Stimulated activated CD8-positive, alpha-beta memory T cell treated with anti-CD3 and anti-CD28 coated beads, Interleukin-4, amount 100 ng/mL, for 48 hours (primary cell): ENCODE data around the gene AKR1C4.
A peak's percentile ranks its signal among the peaks of the same experiment; 100 is the strongest.
"Not testable (repeated sequence)": the region's sequence is repeated elsewhere in the genome, so short reads cannot be mapped to it uniquely, and the experiment has no call there.

Experiments
- DNase-seq: peaks from one replicate; pipeline ENCODE4 v3.0.0-alpha.2; 2020

The AKR1C4 gene

DNA sequence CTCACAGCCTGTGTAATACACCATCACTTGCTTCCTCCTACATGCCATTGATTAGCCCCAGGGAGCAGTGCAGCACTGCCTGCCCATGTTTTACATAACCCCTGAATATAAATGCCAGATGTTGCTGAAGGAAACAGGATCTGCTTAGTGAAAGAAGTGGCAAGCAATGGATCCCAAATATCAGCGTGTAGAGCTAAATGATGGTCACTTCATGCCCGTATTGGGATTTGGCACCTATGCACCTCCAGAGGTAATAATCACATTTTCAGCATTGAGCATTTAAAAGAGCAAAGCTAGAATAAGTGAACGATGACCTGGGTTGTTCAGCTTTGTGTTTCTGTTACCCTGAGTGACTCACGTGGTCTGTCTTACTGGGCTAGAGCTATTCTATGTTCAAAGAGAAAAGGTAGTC, at the start of gene AKR1C4:
AKR1C4 (plus strand) TSS at position 136 of the 412 bp plus-strand sequence; CDS start at position 167, 31 bp downstream.
- no peak for DNase-seq

DNA sequence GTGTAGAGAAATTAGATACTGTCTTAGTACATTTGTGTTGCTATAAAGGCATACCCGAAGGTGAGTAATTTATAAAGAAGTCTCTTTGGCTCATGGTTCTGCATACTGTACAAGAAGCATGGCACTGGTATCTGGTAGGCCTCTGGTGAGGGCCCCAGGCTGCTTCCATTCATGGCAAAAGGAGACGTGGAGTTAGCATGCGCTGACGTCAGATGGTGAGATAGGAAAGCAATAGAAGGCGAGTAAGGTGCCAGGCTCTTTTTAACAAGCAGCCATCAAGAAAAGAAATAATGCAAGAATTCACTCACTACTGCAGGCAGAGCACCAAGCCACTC, 49.8 kb upstream of the AKR1C4 start:
- DNase-seq, result no peak

- no peak for DNase-seq
These were observed 49.2 kb upstream of the AKR1C4 start for GRCh38 chr10:5147255-5147980.

DNA sequence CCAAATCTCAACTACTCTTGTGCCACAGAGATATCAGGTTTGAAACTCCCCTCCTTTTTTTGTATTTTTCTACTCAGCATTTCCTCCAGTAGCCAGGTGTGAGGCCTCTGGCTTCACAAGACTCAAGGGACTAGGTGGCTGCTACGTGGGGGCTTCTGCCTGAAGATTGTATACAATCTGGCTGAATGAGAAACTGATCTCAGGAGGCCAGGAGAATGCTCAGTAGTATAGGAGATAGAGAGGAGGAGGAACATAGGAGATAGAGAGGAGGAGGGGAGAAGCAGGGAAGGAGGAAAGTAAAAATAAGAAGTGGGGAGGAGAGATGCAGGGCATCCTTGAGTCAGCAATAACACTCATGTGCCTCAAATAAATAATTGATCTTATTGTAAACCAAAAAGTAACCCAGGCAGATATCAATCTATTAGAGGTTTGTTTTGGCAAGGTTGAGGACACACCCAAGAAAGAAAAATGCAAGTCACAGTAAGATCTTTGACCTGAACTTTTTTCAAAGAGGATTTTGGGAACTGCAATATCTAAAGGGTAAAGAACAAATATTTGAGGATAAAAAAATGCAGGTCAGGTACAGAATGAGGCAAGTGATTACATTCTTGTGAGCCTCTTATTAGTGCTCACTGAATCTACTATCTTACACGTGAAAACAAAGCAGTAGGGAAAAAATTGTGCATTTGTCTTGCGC, 48.5 kb upstream of the AKR1C4 start:
- no peak for DNase-seq

GRCh38 chr10:5148678-5149032, 48.0 kb upstream of the AKR1C4 start:
- no peak for DNase-seq

DNA sequence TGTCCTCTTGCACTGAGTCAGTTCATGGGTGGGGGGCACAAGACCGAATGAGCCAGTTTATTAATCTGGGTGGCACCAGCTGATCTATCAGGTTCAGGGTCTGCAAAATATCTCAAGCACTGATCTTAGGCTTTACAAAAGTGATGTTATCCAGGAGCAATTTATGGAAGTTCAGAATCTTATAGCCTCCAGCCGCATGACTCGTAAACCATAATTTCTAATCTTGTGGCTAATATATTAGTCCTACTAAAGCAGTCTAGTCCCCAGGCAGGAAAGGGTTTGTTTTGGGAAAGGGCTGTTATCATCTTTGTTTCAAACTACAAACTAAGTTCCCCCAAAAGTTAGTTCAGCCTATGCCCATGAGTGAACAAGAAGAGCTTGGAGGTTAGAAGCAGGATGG, 45.6 kb upstream of the AKR1C4 start:
- no peak for DNase-seq

DNA sequence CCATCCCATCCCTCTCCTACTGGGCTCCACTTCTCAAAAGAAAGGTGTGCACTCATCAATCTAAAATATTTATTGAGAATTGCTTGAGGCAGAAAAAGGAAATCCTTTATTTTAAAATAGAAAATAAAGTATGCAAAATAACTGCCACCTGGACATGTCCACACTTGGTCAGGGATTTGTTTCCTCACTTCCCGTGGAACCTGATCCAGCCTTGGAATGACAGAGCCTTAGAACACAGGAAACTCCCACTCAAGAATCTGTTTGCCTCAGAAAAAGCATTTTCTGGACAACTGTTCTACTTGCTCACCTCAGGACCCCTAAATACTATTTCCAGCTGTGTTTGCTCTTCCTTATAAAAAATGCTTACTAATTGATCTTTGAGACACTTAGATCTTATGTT, 40.7 kb upstream of the AKR1C4 start:
- no peak for DNase-seq

DNA sequence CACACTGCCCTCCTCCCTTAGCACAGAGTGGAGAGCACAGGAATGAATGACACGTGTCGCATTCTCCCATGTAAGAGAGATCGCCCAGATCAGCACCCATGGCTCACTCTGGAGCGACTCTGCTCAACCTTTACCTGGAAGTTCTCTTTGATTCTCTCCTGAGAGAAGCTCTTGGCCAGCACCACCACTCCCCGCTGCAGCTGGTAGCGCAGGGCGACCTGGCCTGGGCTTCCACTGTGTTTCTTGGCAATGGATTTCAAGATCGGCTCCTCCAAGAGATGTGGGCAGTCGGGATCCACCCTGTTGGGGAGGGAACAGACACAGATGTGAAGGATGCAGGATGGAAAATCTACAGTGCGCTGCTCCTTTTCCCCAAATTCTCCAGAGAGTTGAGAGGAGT, 39.1 kb upstream of the AKR1C4 start:
- no peak for DNase-seq

DNA sequence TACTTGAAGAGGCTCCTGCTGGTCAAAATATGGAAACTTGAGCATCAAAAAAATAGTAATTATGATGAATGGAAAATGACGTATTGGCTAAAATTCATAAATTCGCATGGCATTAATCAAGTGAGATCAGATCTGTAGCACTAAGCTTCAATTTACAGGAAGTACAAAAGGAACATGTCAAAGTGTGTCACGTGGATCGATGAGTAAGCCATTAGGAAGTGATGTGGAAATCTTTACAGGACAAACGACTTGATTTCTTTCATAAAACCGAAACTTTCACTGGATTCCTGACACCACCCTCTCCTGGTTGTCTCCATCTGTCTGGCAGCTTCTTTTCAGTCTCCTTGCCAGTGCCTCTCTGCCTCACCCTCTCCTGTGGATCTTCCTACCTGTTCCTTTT, 37.5 kb upstream of the AKR1C4 start:
- DNase-seq, result no peak

DNA sequence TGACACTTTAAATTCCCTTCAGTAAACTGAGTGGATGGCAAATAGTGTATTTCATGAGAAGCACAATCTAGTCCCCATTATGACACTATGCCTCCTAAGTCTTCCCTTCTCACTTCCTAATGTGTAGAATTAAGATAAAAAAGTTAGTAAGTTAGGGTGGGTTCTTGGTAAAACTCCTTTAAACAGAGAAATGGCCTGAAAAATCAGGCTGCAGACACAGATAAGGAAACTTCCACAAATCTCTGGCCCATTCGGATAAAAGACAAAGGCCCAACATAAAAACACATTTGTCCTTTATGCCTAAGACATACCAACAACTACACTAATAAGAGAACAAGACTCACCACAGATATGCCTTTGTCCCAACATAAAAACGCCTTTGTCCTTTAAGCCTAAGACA, 33.1 kb upstream of the AKR1C4 start:
- no peak for DNase-seq

DNA sequence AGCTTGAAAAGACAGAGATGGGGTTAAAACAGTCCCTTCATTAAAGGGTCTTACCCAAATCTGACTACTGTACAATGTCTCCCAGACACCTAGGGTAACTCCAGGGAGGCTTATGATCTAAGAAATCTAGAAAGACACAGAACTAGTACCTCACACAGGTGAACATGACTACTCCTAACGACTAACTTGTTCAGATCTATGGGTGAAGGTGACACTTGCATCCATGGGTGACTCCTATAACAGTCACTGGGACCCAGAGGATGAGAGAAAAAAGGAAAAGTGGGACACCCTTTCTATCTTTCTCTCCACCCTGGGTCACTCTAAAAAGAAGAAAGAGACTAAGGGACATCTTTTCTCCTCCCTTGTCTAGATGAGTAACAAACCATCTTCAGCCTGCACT, 30.9 kb upstream of the AKR1C4 start:
- no peak for DNase-seq

GRCh38 chr10:5168897-5169420, 27.7 kb upstream of the AKR1C4 start:
- DNase-seq, result peak; percentile 48

DNA sequence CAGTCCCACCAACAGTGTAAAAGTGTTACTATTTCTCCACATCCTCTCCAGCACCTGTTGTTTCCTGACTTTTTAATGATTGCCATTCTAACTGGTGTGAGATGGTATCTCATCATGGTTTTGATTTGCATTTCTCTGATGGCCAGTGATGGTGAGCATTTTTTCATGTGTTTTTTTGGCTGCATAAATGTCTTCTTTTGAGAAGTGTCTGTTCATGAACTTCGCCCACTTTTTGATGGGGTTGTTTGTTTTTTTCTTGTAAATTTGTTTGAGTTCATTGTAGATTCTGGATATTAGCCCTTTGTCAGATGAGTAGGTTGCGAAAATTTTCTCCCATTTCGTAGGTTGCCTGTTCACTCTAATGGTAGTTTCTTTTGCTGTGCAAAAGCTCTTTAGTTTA, 21.1 kb upstream of the AKR1C4 start:
- not testable (repeated sequence) for DNase-seq

- not testable (repeated sequence) for DNase-seq
These were observed 16.1 kb upstream of the AKR1C4 start for GRCh38 chr10:5180503-5180902.

GRCh38 chr10:5183923-5184322, 12.7 kb upstream of the AKR1C4 start:
- no peak for DNase-seq

DNA sequence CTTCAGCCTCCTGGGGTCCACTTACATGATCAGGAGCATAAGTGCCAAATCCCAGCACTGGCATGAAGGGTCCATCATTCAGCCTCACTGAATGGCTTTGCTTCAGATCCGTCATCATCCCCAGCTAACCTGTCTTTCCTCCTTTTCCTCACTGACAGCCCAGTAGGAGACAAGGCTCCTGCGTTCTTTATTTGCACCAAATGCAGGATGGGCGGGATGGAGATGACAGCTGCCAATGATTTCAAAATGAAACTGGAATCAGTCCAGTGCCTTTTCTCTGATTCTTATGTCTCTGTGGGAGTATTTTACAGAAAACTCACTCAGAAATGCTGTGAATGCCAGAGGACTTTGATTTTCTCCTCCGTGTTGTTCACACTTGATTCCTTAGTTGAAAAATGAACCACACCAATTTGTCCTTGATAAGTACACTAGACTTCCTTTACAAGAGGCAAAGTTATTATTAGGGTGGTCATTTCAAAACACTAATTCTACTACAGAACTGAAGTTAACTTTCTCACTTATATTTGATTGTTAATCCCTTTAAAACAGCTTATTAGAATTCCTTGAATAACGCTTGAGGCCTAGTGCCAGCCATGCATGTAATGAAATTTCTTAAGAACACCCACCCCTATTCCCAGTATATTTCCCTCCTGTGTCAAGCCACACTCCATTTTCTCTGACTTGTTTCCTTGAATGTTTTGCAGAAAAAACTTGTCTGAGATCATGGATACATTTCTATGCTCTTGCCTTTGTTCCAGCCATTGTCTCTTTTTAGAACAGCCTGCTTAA, 11.5 kb upstream of the AKR1C4 start, which contains the start of gene AKR1C8:
AKR1C8 (minus strand) TSS at position 164 of the 789 bp plus-strand sequence; CDS start at position 118, 46 bp downstream.
- DNase-seq, result no peak

- DNase-seq, result no peak
These were observed 8.8 kb upstream of the AKR1C4 start for GRCh38 chr10:5187867-5188266.

- DNase-seq, result no peak
These were observed 8.3 kb upstream of the AKR1C4 start for GRCh38 chr10:5188358-5188757.

GRCh38 chr10:5194431-5194830, 2.2 kb upstream of the AKR1C4 start:
- no peak for DNase-seq

- no peak for DNase-seq
These were observed 786 bp upstream of the AKR1C4 start for GRCh38 chr10:5195727-5196374.

GRCh38 chr10:5198386-5198785, 1.7 kb downstream of the AKR1C4 start:
- DNase-seq, result no peak

DNA sequence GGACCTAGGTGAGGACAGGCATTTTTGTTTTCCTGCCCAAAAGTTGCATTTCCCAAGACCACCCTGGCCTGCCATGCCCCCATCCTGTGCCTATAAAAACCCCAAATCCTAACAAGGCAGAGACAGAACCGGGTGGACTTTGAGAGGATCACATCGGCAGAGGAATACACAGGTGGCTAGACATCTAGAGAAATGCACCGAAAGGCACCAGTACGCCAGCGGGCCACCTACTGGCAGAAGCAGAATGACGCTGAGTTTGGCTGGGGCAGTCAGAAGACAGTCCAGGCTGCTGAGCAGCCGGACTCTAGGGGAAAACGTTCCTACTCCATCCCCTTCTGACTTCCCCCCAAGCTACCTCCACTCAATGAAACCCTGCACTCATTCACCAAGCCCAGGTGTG, 2.8 kb downstream of the AKR1C4 start:
- DNase-seq, result no peak

GRCh38 chr10:5206799-5207198, 10.2 kb downstream of the AKR1C4 start:
- no peak for DNase-seq
